Keratinocyte (primary cell): ENCODE data around the gene LACC1. TPM values are rescaled to one million over a fixed set of nuclear protein-coding genes. Genes with fewer than 3 reads are reported as not detected.

ENCODE experiments used
- DNase-seq: peaks from one replicate; pipeline ENCODE4 v3.0.0-alpha.2; 2011; ENCODE audit warnings: low read depth, missing footprints, low spot score
- FAIRE-seq: peaks from 2 replicates; lab custom pipeline; 2011; peaks lifted over from hg19 to GRCh38; lab: Jason Lieb, UNC
- H2AFZ ChIP-seq: 2 replicates; pipeline ENCODE4 v1.6.0; 2012; ENCODE audit warnings: low read length, control low read depth, inconsistent platforms; ENCODE audit not compliant: control insufficient read depth
- H3K27ac ChIP-seq: 2 replicates; pipeline ENCODE4 v1.5.1; 2011; ENCODE audit warnings: low read length; ENCODE audit not compliant: control insufficient read depth, insufficient read depth
- H3K27me3 ChIP-seq: 3 replicates; pipeline ENCODE4 v1.6.0; 2011; ENCODE audit warnings: low read length; ENCODE audit not compliant: control insufficient read depth, insufficient read depth; ENCODE audit errors: extremely low read depth
- H3K36me3 ChIP-seq, 2 experiments: 2 replicates in 1 of 2; 3 replicates in 1 of 2; pipeline ENCODE4 v1.5.1; 2011; ENCODE audit warnings: low read length in 2 of 2, mild to moderate bottlenecking in 1 of 2; ENCODE audit not compliant: control insufficient read depth in 2 of 2, insufficient read depth in 2 of 2; ENCODE audit errors: extremely low read depth in 1 of 2
- H3K4me1 ChIP-seq: 3 replicates; pipeline ENCODE4 v1.5.1; 2011; ENCODE audit warnings: low read length; ENCODE audit not compliant: control insufficient read depth, insufficient read depth; ENCODE audit errors: extremely low read depth
- H3K4me2 ChIP-seq: 3 replicates; pipeline ENCODE4 v1.6.0; 2011; ENCODE audit warnings: low read depth, low read length; ENCODE audit not compliant: control insufficient read depth, insufficient read depth; ENCODE audit errors: extremely low read depth
- H3K4me3 ChIP-seq, 3 experiments: fragments of 200-600 bp in 1 of 3; sonication (generic) in 1 of 3; 2 replicates in 2 of 3; 3 replicates in 1 of 3; pipeline ENCODE4 v1.5.1; 2011 to 2016; ENCODE audit warnings: low read length in 3 of 3, mild to moderate bottlenecking in 3 of 3, control low read depth in 2 of 3, inconsistent platforms in 1 of 3, low read depth in 1 of 3, mixed read lengths in 1 of 3, mixed run types in 1 of 3, moderate library complexity in 1 of 3; ENCODE audit not compliant: control insufficient read depth in 2 of 3, insufficient read depth in 2 of 3; ENCODE audit errors: extremely low read depth in 1 of 3
- H3K79me2 ChIP-seq: 2 replicates; pipeline ENCODE4 v1.6.0; 2012; ENCODE audit warnings: low read length; ENCODE audit not compliant: control insufficient read depth, insufficient read depth
- H3K9ac ChIP-seq: 3 replicates; pipeline ENCODE4 v1.6.0; 2011; ENCODE audit warnings: low read length; ENCODE audit not compliant: control insufficient read depth, insufficient read depth; ENCODE audit errors: extremely low read depth
- H3K9me1 ChIP-seq: 3 replicates; pipeline ENCODE4 v1.6.0; 2011; ENCODE audit warnings: low read length; ENCODE audit not compliant: control insufficient read depth, insufficient read depth; ENCODE audit errors: extremely low read depth
- H3K9me3 ChIP-seq: 2 replicates; pipeline ENCODE4 v1.5.1; 2012; ENCODE audit warnings: low read depth, low read length; ENCODE audit not compliant: control insufficient read depth
- H4K20me1 ChIP-seq: 3 replicates; pipeline ENCODE4 v1.6.0; 2011; ENCODE audit warnings: low read length; ENCODE audit not compliant: control insufficient read depth, insufficient read depth; ENCODE audit errors: extremely low read depth
- CTCF ChIP-seq, 3 experiments: IDR thresholded peaks in 1 of 3; conservative IDR thresholded peaks in 1 of 3; optimal IDR thresholded peaks in 1 of 3; 2 replicates in 2 of 3; 3 replicates in 1 of 3; pipeline versions ENCODE3 to v1.5.1; 2011; ENCODE audit warnings: low read length in 3 of 3, mild to moderate bottlenecking in 3 of 3, moderate library complexity in 2 of 3, control low read depth in 1 of 3, inconsistent platforms in 1 of 3; ENCODE audit not compliant: insufficient read depth in 2 of 3; ENCODE audit errors: extremely low read depth in 1 of 3
- EZH2 ChIP-seq: IDR thresholded peaks from one replicate; pipeline ENCODE4 v1.6.1; 2012; ENCODE audit warnings: inconsistent platforms, mild to moderate bottlenecking, low read length, moderate library complexity
- dilution Hi-C: fragments of 300-500 bp; cut with MboI; formaldehyde crosslinking; loops from one replicate; pipeline ENCODE4 v1.7.0; 2020; ENCODE audit warnings: low sequenced_read_pairs; ENCODE audit not compliant: extremely low pct_ligation_motif_present
- polyA plus RNA-seq, 5 experiments: library from polyadenylated mRNA; depleted of rRNA in 3 of 5; stranded (reverse) in 3 of 5; stranded (forward) in 1 of 5; unstranded in 1 of 5; fragments of >200 nt; gene quantifications; 1 replicate in 1 of 5; 2 replicates in 3 of 5; 3 replicates in 1 of 5; pipeline versions ENCODE4 v1.2.1 to v1.2.3, GENCODE V29; 2011 to 2012; ENCODE audit warnings: missing spikeins in 2 of 5, low read depth in 1 of 5, low replicate concordance in 1 of 5

LACC1 gene
- polyA plus RNA-seq, 1 donor (not counting 4 experiments of a cell fraction or from before 2014, with no cell fraction given): 6.5 TPM

GRCh38 chr13:43929947-43930346 is 50.2 kb downstream of the LACC1 start:
- Histone ChIP-seq H3K36me3 (no peaks in the 10 kb centered on the region), H2AFZ (no peak overlapping the region), H3K79me2 (no peaks in the 10 kb centered on the region), H3K27ac (no peak overlapping the region), H3K9ac (no peak overlapping the region), H4K20me1 (no peaks in the 10 kb centered on the region), H3K4me1 (no peaks in the 10 kb centered on the region), H3K9me3 (no peaks in the 10 kb centered on the region), H3K27me3 (no peaks in the 10 kb centered on the region), H3K9me1 (no peaks in the 10 kb centered on the region), H3K4me2 (no peak overlapping the region), H3K4me3 (no peak overlapping the region)
- DNase-seq: no peak
- no peak for TF ChIP-seq EZH2
- TF ChIP-seq CTCF (optimal IDR thresholded peaks at IDR 0.05 in 1 of 3, IDR thresholded peaks at IDR 0.05 in 1 of 3, conservative IDR thresholded peaks at IDR 0.05 in 1 of 3; ENCODE audit: extremely low read depth in 1 of 3, insufficient read depth in 2 of 3, low read length in 3 of 3): no peak
- FAIRE-seq: no peak
- dilution Hi-C loops: no loop called here

GRCh38 chr13:43933378-43933777 is 53.7 kb downstream of the LACC1 start:
- H4K20me1 ChIP-seq: no peaks in the 10 kb centered on the region
- no peak for DNase-seq
- no peak for FAIRE-seq
- H3K27ac ChIP-seq: no peak overlapping the region
- no peaks in the 10 kb centered on the region for H3K4me1 ChIP-seq
- H3K4me3 ChIP-seq: no peak overlapping the region
- no peaks in the 10 kb centered on the region for H3K27me3 ChIP-seq
- no peak overlapping the region for H3K9ac ChIP-seq
- dilution Hi-C loops: no loop called here
- TF ChIP-seq CTCF (optimal IDR thresholded peaks at IDR 0.05 in 1 of 3, IDR thresholded peaks at IDR 0.05 in 1 of 3, conservative IDR thresholded peaks at IDR 0.05 in 1 of 3; ENCODE audit: extremely low read depth in 1 of 3, insufficient read depth in 2 of 3, low read length in 3 of 3) (no peak), EZH2 (no peak)
- no peaks in the 10 kb centered on the region for H3K9me1 ChIP-seq
- no peak overlapping the region for H3K4me2 ChIP-seq
- no peaks in the 10 kb centered on the region for H3K79me2 ChIP-seq
- no peaks in the 10 kb centered on the region for H3K36me3 ChIP-seq
- no peaks in the 10 kb centered on the region for H3K9me3 ChIP-seq
- H2AFZ ChIP-seq: no peak overlapping the region
